K562 (cell line): ENCODE data around the gene SAMD4A. TPM values are rescaled to one million over a fixed set of nuclear protein-coding genes. Genes with fewer than 3 reads are reported as not detected.

ENCODE experiments used
- ATAC-seq: fragments of 200-7000 bp; cut with Tn5 transposase; 3 replicates; pipeline ENCODE4 v1.9.1; 2020; ENCODE audit warnings: moderate library complexity
- BruUV-seq: library from RNA; stranded (reverse); fragments of 400-500 nt; replicated peaks from 2 replicates; lab custom pipeline; 2021; lab: Mats Ljungman, UMichigan
- CTCF ChIA-PET: fragments of 300-600 bp; formaldehyde crosslinking; extraction: SDS; loops from one replicate; lab custom pipeline; 2021; ENCODE audit warnings: low intra/inter-chr PET ratio; lab: Yijun Ruan, JAX
- POLR2A ChIA-PET: fragments of 300-600, 350-650 bp; sonication (Branson Sonifier 250); formaldehyde crosslinking; extraction: SDS; loops from one replicate; lab custom pipeline; 2021; ENCODE audit warnings: antibody characterized with exemption, inconsistent platforms; lab: Yijun Ruan, JAX
- DNase-seq, 4 experiments: peaks; one replicate each; pipeline versions ENCODE4 v3.0.0 to v3.0.0-alpha.2; 2011 to 2018; ENCODE audit warnings: low spot score in 3 of 4, mixed read lengths in 3 of 4; ENCODE audit errors: extremely low read depth in 1 of 4
- FAIRE-seq: peaks from 2 replicates; lab custom pipeline; 2011; peaks lifted over from hg19 to GRCh38; lab: Jason Lieb, UNC
- H2AFZ ChIP-seq: 2 replicates; pipeline ENCODE4 v1.6.0; 2011; ENCODE audit warnings: low read depth, low read length, control low read depth, inconsistent platforms
- H3K27ac ChIP-seq: fragments of 200-600 bp; 3 replicates; pipeline ENCODE4 v1.8.0; 2011; ENCODE audit warnings: low read depth, mild to moderate bottlenecking, control low read depth, inconsistent platforms, low read length, moderate library complexity, mixed read lengths; ENCODE audit errors: extremely low read depth
- H3K27me3 ChIP-seq, 2 experiments: fragments of 300-600 bp in 1 of 2; 2 replicates in 1 of 2; 3 replicates in 1 of 2; pipeline versions ENCODE4 v1.6.0 to v1.8.0; 2011; ENCODE audit warnings: inconsistent platforms in 2 of 2, low read length in 2 of 2, mild to moderate bottlenecking in 1 of 2, mixed read lengths in 1 of 2, moderate library complexity in 1 of 2; ENCODE audit not compliant: control insufficient read depth in 2 of 2, insufficient read depth in 2 of 2
- H3K36me3 ChIP-seq: fragments of 300-600 bp; 3 replicates; pipeline ENCODE4 v1.8.0; 2011; ENCODE audit warnings: mild to moderate bottlenecking, low read length, inconsistent platforms; ENCODE audit not compliant: control insufficient read depth, insufficient read depth
- H3K4me1 ChIP-seq, 2 experiments: fragments of 200-600 bp in 1 of 2; replicated peaks in 1 of 2; 2 replicates in 1 of 2; 3 replicates in 1 of 2; pipeline versions ENCODE4 v1.5.1 to v1.8.0; 2011; ENCODE audit warnings: inconsistent platforms in 2 of 2, low read length in 2 of 2, mild to moderate bottlenecking in 1 of 2, mixed read lengths in 1 of 2, moderate library complexity in 1 of 2; ENCODE audit not compliant: control insufficient read depth in 2 of 2, insufficient read depth in 2 of 2
- H3K4me2 ChIP-seq: 2 replicates; pipeline ENCODE4 v1.6.1; 2011; ENCODE audit warnings: low read length, control low read depth, inconsistent platforms, mixed read lengths; ENCODE audit not compliant: insufficient read depth
- H3K4me3 ChIP-seq: fragments of 200-600 bp; sonication (generic), shearing (Covaris generic); 2 replicates; pipeline ENCODE4 v1.5.1; 2016; ENCODE audit warnings: control low read depth, inconsistent platforms
- H3K79me2 ChIP-seq: fragments of 200-600 bp; 3 replicates; pipeline ENCODE4 v1.8.0; 2011; ENCODE audit warnings: low read length, inconsistent platforms; ENCODE audit not compliant: control insufficient read depth, insufficient read depth
- H3K9ac ChIP-seq, 2 experiments: 2 replicates each; pipeline versions ENCODE4 v1.6.0 to v1.6.1; 2011; ENCODE audit warnings: low read depth in 2 of 2, low read length in 2 of 2, control low read depth in 1 of 2, inconsistent platforms in 1 of 2, mild to moderate bottlenecking in 1 of 2, mixed read lengths in 1 of 2; ENCODE audit not compliant: insufficient read depth in 1 of 2
- H3K9me1 ChIP-seq: one replicate; pipeline ENCODE4 v1.6.0; 2011; ENCODE audit warnings: inconsistent platforms, mild to moderate bottlenecking, low read length, moderate library complexity; ENCODE audit not compliant: control insufficient read depth, insufficient read depth
- H3K9me3 ChIP-seq: replicated peaks from 2 replicates; pipeline ENCODE4 v1.5.1; 2011; ENCODE audit warnings: low read depth, low read length, inconsistent platforms; ENCODE audit not compliant: control insufficient read depth, insufficient read depth
- H4K20me1 ChIP-seq: replicated peaks from 2 replicates; pipeline ENCODE4 v1.6.1; 2011; ENCODE audit warnings: low read length, inconsistent platforms, mixed read lengths; ENCODE audit not compliant: control insufficient read depth, insufficient read depth
- CBX1 ChIP-seq: sonication (generic); IDR thresholded peaks from 2 replicates; pipeline ENCODE4 v1.6.1; 2016; ENCODE audit warnings: antibody characterized with exemption, low read depth, mild to moderate bottlenecking
- CBX3 ChIP-seq, 2 experiments: IDR thresholded peaks; 1 replicate in 1 of 2; 2 replicates in 1 of 2; pipeline ENCODE4 v1.6.1; 2012; ENCODE audit warnings: inconsistent platforms in 2 of 2, low read length in 2 of 2, borderline replicate concordance in 1 of 2, control low read depth in 1 of 2
- FOXA1 ChIP-seq: fragments of 450-650 bp; IDR thresholded peaks from 2 replicates; pipeline ENCODE4 v1.6.1; 2016; ENCODE audit warnings: mild to moderate bottlenecking, borderline replicate concordance
- MAZ ChIP-seq, 2 experiments: fragments of 450-650 bp in 1 of 2; sonication (generic) in 1 of 2; formaldehyde crosslinking; IDR thresholded peaks in 1 of 2; conservative IDR thresholded peaks in 1 of 2; 2 replicates each; pipeline versions ENCODE4 v1.4.0 to v1.5.0; 2020; ENCODE audit warnings: mild to moderate bottlenecking in 1 of 2, missing genetic modification reagents in 1 of 2
- MYC ChIP-seq, 2 experiments: fragments of 250-450 bp in 1 of 2; sonication (Bioruptor Pico) in 1 of 2; IDR thresholded peaks; 2 replicates each; pipeline versions ENCODE4 v1.5.1 to v1.6.1; 2012 to 2021; ENCODE audit warnings: low read depth in 2 of 2, borderline replicate concordance in 1 of 2, improper control_type of control experiment in 1 of 2, low read length in 1 of 2, mild to moderate bottlenecking in 1 of 2, moderate library complexity in 1 of 2
- NR2F6 ChIP-seq: fragments of 450-650 bp; formaldehyde crosslinking; IDR thresholded peaks from 2 replicates; pipeline ENCODE4 v1.4.0; 2020; ENCODE audit warnings: mild to moderate bottlenecking
- SMC3 ChIP-seq: conservative IDR thresholded peaks from 2 replicates; pipeline ENCODE4 v1.6.1; 2011; ENCODE audit warnings: low read depth, low read length, improper control_type of control experiment; ENCODE audit not compliant: insufficient read depth
- TRIM28 ChIP-seq: fragments of 450-650 bp; IDR thresholded peaks from 2 replicates; pipeline ENCODE4 v1.6.1; 2017
- ZNF780A ChIP-seq: fragments of 250-450 bp; sonication (Bioruptor Pico); IDR thresholded peaks from 2 replicates; pipeline ENCODE4 v1.5.0; 2021; ENCODE audit warnings: mild to moderate bottlenecking
- WGBS: fragments of 100-300 bp; shearing (Covaris generic); methylation state at CpG from one replicate; pipeline ENCODE4 v1.1.6; 2016; ENCODE audit warnings: low coverage, mixed read lengths; ENCODE audit not compliant: insufficient coverage; ENCODE audit errors: missing lambda C conversion rate; 5-methylcytosine and 5-hydroxymethylcytosine counted together
- in situ Hi-C: fragments of 300-500 bp; cut with MboI; formaldehyde crosslinking; loops from 4 replicates; pipeline ENCODE4 v1.15.0; 2018; ENCODE audit warnings: inconsistent platforms, mixed read lengths
- intact Hi-C: fragments of 100-400 bp; cut with micrococcal nuclease; formaldehyde crosslinking; loops from 2 replicates; pipeline ENCODE4 v1.14.2; 2022
- polyA plus RNA-seq, 8 experiments: library from polyadenylated mRNA; depleted of rRNA in 4 of 8; stranded (reverse) in 5 of 8; unstranded in 3 of 8; fragments of >200 nt; fragmentation: Nextera tagmentation in 2 of 8; fragmentation: Illumina TruSeq in 1 of 8; extraction: Ambion mirVana in 2 of 8; extraction: Trizol in 1 of 8; gene quantifications; 2 replicates each; pipeline versions ENCODE4 v1.2.1 to v1.2.3, GENCODE V29; 2011 to 2014; ENCODE audit warnings: inconsistent platforms in 1 of 8, missing spikeins in 1 of 8
- total RNA-seq, 7 experiments: library from RNA; depleted of rRNA in 6 of 7; stranded (reverse); fragments of >200 nt in 6 of 7; fragmentation: Illumina TruSeq in 2 of 7; extraction: Trizol in 2 of 7; gene quantifications; 2 replicates each; pipeline versions ENCODE4 v1.2.1 to v1.2.3, GENCODE V29; 2011 to 2021; ENCODE audit warnings: low replicate concordance in 1 of 7
- TF ChIP-seq, protein P1 (sequence below): fragments of 450-650 bp; IDR thresholded peaks from 2 replicates; pipeline ENCODE4 v1.6.1; 2016
- TF ChIP-seq, protein P2 (sequence below): fragments of 450-650 bp; formaldehyde crosslinking; IDR thresholded peaks from 2 replicates; pipeline ENCODE4 v1.4.0; 2020; ENCODE audit warnings: mild to moderate bottlenecking, moderate library complexity
- TF ChIP-seq, protein P3 (sequence below): fragments of 450-650 bp; conservative IDR thresholded peaks from 2 replicates; pipeline ENCODE4 v1.6.1; 2016; ENCODE audit warnings: missing genetic modification characterization, low read depth, mild to moderate bottlenecking, control low read depth, missing compliant biosample characterization

Gene SAMD4A
- total and polyA plus RNA-seq, 9 of the 15 experiments (the other 6 are each of a cell fraction or from before 2014, with no cell fraction given), result 0.66 to 6.8 (median 3.3) TPM

DNA sequence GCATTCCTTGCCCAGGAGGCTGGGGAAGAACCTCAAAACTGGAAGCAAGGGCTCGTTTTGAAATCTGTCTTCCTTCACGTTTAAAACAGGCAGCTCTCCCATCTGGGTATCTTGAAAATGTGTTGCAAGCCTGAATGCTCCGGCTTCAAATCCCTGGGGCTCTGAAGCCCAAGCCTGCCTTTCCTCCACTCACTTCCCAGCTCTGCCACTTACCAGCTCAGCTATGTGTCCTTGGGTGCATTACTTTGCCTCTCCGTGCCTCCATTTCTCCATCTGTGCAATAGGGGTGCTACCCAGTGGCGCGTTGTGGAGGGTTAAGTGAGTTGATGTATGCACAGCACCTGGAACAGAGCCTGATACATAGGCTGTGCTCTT, 238.1 kb downstream of the SAMD4A start (continued):
- TF ChIP-seq FOXA1 (no peak), ZNF780A (no peak), CBX3 (IDR thresholded peaks at IDR 0.05; ENCODE audit: borderline replicate concordance in 1 of 2, low read length in 2 of 2) (no peak)
- TF ChIP-seq, protein P1, sequence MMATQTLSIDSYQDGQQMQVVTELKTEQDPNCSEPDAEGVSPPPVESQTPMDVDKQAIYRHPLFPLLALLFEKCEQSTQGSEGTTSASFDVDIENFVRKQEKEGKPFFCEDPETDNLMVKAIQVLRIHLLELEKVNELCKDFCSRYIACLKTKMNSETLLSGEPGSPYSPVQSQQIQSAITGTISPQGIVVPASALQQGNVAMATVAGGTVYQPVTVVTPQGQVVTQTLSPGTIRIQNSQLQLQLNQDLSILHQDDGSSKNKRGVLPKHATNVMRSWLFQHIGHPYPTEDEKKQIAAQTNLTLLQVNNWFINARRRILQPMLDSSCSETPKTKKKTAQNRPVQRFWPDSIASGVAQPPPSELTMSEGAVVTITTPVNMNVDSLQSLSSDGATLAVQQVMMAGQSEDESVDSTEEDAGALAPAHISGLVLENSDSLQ, result no peak

DNA sequence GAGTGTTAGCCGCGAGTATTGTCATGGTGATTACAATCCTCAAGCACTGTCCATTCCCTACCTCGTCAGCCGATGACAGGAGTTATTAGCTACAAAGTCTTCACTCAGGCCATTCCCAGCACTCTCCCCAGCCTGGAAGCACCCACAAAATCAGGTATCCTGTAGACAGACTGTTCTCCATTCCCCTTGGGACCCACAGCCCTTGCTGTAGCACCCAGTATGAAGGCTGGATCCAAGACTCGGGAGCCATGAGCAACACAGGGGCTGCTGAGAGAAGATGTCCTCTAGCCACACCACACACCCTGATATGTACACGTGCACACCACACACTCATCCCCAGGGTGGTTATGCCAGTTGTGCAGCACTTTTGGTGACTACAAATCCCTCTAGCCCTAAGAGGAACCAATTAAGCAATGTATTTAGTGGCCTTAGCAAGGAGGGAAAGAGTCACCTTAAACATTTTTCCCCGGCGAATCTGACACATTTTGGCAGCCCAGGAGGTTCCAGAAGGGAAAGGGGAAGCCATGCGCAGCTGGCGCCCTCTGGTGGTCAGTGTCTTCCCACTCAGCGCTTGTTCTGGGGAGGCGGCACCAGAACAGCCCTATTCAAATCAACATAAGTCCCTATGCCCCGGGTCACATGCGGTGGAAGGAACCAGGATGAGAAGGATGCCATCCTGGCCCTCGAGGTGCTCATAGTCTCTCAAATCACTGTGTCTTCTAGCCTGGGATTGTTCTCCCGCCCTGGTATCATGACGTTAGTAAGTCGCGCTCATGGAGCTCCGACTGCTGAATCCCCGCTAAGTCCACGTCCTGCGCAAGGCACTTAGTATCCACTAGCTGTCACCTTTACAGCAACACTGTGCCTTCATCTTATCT, 238.8 kb downstream of the SAMD4A start:
- H3K79me2 ChIP-seq, result no peaks in the 10 kb centered on the region
- BruUV-seq, result no TSS peak
- 42% methylated on average over 16 of the region's 23 CpGs for WGBS
- H3K27ac ChIP-seq, result no peak overlapping the region
- FAIRE-seq, result peak; percentile 55
- H3K4me1 ChIP-seq, result peaks cover 0 to 3% of the 10 kb centered on the region in 2 experiments; a peak in 3 of 5 replicates
- no peaks in the 10 kb centered on the region for H3K9me1 ChIP-seq
- peak overlapping the region in 1 of 2 experiments; percentile 6; a peak in 2 of 4 replicates for H3K9ac ChIP-seq
- no peaks in the 10 kb centered on the region for H3K9me3 ChIP-seq
- peak overlapping the region; percentile 60 for H3K4me2 ChIP-seq
- H2AFZ ChIP-seq, result peak overlapping the region; percentile 93
- ChIA-PET CTCF (interaction anchor here (0.6 to 1.6 kb wide), 4 partner anchors 33 to 242 kb away, joined by 3 to 8 read pairs (median 4); no protein-coding TSS in a partner anchor), POLR2A (no interaction called here)
- peaks cover 0 to 8% of the 10 kb centered on the region in 2 experiments; a peak in 2 of 5 replicates for H3K27me3 ChIP-seq
- intact Hi-C loops, result loop anchor here (2.0 kb wide), 1 partner anchor 241 kb away; no protein-coding TSS in a partner anchor
- no peaks in the 10 kb centered on the region for H4K20me1 ChIP-seq
- H3K36me3 ChIP-seq, result no peaks in the 10 kb centered on the region
- in situ Hi-C loops, result loop anchor here (10.0 kb wide), 1 partner anchor 251 kb away; no protein-coding TSS in a partner anchor
- no peak overlapping the region for H3K4me3 ChIP-seq
- peak; percentile 69 to 86 (median 71) for DNase-seq
- ATAC-seq, result peak; percentile 96
- TF ChIP-seq, protein P2, sequence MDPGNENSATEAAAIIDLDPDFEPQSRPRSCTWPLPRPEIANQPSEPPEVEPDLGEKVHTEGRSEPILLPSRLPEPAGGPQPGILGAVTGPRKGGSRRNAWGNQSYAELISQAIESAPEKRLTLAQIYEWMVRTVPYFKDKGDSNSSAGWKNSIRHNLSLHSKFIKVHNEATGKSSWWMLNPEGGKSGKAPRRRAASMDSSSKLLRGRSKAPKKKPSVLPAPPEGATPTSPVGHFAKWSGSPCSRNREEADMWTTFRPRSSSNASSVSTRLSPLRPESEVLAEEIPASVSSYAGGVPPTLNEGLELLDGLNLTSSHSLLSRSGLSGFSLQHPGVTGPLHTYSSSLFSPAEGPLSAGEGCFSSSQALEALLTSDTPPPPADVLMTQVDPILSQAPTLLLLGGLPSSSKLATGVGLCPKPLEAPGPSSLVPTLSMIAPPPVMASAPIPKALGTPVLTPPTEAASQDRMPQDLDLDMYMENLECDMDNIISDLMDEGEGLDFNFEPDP, result no peak
- TF ChIP-seq NR2F6 (CRISPR knock-in tag), result no peak
- no peak for TF ChIP-seq CBX1
- TF ChIP-seq TRIM28, result no peak
- TF ChIP-seq SMC3, result peak; percentile 79
- TF ChIP-seq MYC (IDR thresholded peaks at IDR 0.05; ENCODE audit: low read depth, low read length), result peak; percentile 43; the same call in 1 of the 2 replicates
- no peak for TF ChIP-seq MYC (CRISPR knock-in tag; IDR thresholded peaks at IDR 0.05; ENCODE audit: borderline replicate concordance, low read depth)
- TF ChIP-seq, protein P3, sequence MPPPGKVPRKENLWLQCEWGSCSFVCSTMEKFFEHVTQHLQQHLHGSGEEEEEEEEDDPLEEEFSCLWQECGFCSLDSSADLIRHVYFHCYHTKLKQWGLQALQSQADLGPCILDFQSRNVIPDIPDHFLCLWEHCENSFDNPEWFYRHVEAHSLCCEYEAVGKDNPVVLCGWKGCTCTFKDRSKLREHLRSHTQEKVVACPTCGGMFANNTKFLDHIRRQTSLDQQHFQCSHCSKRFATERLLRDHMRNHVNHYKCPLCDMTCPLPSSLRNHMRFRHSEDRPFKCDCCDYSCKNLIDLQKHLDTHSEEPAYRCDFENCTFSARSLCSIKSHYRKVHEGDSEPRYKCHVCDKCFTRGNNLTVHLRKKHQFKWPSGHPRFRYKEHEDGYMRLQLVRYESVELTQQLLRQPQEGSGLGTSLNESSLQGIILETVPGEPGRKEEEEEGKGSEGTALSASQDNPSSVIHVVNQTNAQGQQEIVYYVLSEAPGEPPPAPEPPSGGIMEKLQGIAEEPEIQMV, result no peak
- TF ChIP-seq MAZ (CRISPR knock-in tag; conservative IDR thresholded peaks at IDR 0.05 in 1 of 2, IDR thresholded peaks at IDR 0.05 in 1 of 2), result peak in 1 of 2 experiments; percentile 26; a peak in 1 of 4 replicates
